Uterus (tissue), 4 donors: ENCODE results near the gene GPBAR1. TPM values are rescaled to one million over a fixed set of nuclear protein-coding genes. Genes with fewer than 3 reads are reported as not detected.

ENCODE experiments used
- DNase-seq, 2 donors: peaks; one replicate each; pipeline ENCODE4 v3.0.0-alpha.2; 2019 to 2020
- H3K27ac ChIP-seq, 2 donors: fragments of 200-600 bp; sonication (generic); 1 replicate in 1 of 2; 2 replicates in 1 of 2; pipeline ENCODE4 v1.5.1; 2016 to 2018
- H3K27me3 ChIP-seq, 2 donors: fragments of 200-600 bp; sonication (generic); one replicate each; pipeline ENCODE4 v1.5.1; 2018 to 2019; ENCODE audit warnings: control low read depth in 1 of 2
- H3K36me3 ChIP-seq, 2 donors: fragments of 200-600 bp; sonication (generic); one replicate each; pipeline ENCODE4 v1.5.1; 2019; ENCODE audit warnings: control low read depth in 1 of 2
- H3K4me1 ChIP-seq, 2 donors: fragments of 200-600 bp; sonication (generic); one replicate each; pipeline ENCODE4 v1.5.1; 2018 to 2019; ENCODE audit warnings: control low read depth in 1 of 2
- H3K4me3 ChIP-seq, 2 donors: fragments of 200-600 bp; sonication (generic); 1 replicate in 1 of 2; 2 replicates in 1 of 2; pipeline ENCODE4 v1.5.1; 2018 to 2019; ENCODE audit warnings: mild to moderate bottlenecking in 1 of 2
- H3K9me3 ChIP-seq, 2 donors: fragments of 200-600 bp; sonication (generic); one replicate each; pipeline ENCODE4 v1.5.1; 2019; ENCODE audit warnings: control low read depth in 1 of 2
- CTCF ChIP-seq, 4 experiments: fragments of 200-600 bp in 2 of 4; fragments of 450-650 bp in 2 of 4; sonication (generic) in 2 of 4; IDR thresholded peaks; one replicate each; pipeline ENCODE4 v1.5.1; 2016 to 2019; ENCODE audit warnings: antibody characterized with exemption in 4 of 4, mild to moderate bottlenecking in 2 of 4, moderate library complexity in 1 of 4
- POLR2A ChIP-seq, 2 donors: fragments of 450-650 bp; IDR thresholded peaks; one replicate each; pipeline ENCODE4 v1.6.1; 2016; ENCODE audit warnings: antibody characterized with exemption in 2 of 2, mild to moderate bottlenecking in 1 of 2, moderate library complexity in 1 of 2
- intact Hi-C: fragments of 100-400 bp; cut with DNase I; formaldehyde crosslinking; loops from one replicate; pipeline ENCODE4 v1.15.1; 2023; ENCODE audit warnings: low total_unique reads
- total RNA-seq, 4 donors: library from RNA; depleted of rRNA in 3 of 4; stranded (reverse); fragments of >200 nt in 3 of 4; gene quantifications; one replicate each; pipeline versions ENCODE4 v1.1.0 to v1.2.4, GENCODE V29; 2014 to 2023
- donor health status: DM: yes; HTN: yes; CAD: no.

The GPBAR1 gene
- total RNA-seq, 4 donors from 2014 or later: 0.29 to 1.0 (median 0.91) TPM; not detected in 1

- no peak for DNase-seq
- no peaks in the 10 kb centered on the region for H3K27me3 ChIP-seq
- TF ChIP-seq CTCF (IDR thresholded peaks at IDR 0.05) (no peak), POLR2A (IDR thresholded peaks at IDR 0.05) (no peak)
- intact Hi-C loops: no loop called here
- no peaks in the 10 kb centered on the region for H3K4me1 ChIP-seq
- no peak overlapping the region for H3K27ac ChIP-seq
- no peaks in the 10 kb centered on the region for H3K36me3 ChIP-seq
- H3K9me3 ChIP-seq: no peaks in the 10 kb centered on the region
- H3K4me3 ChIP-seq: no peak overlapping the region
These were observed 8.1 kb upstream of the GPBAR1 start for GRCh38 chr2:218252509-218253231.

- no peak overlapping the region for H3K27ac ChIP-seq
- no peaks in the 10 kb centered on the region for H3K27me3 ChIP-seq
- TF ChIP-seq CTCF (IDR thresholded peaks at IDR 0.05): no peak
- no peaks in the 10 kb centered on the region for H3K4me1 ChIP-seq
- no peak for DNase-seq
- H3K9me3 ChIP-seq: no peaks in the 10 kb centered on the region
- H3K4me3 ChIP-seq: no peak overlapping the region
- H3K36me3 ChIP-seq: no peaks in the 10 kb centered on the region
- intact Hi-C loops: no loop called here
These were observed 7.6 kb upstream of the GPBAR1 start for GRCh38 chr2:218253232-218253625.

GRCh38 chr2:218255446-218255845 is 5.4 kb upstream of the GPBAR1 start:
- no peak for TF ChIP-seq POLR2A (IDR thresholded peaks at IDR 0.05)
- TF ChIP-seq CTCF (IDR thresholded peaks at IDR 0.05): no peak

GRCh38 chr2:218256612-218257350 is 4.0 kb upstream of the GPBAR1 start:
- no peak overlapping the region for H3K27ac ChIP-seq
- H3K4me1 ChIP-seq: peaks cover 4 to 7% of the 10 kb centered on the region in 2 donors
- no peaks in the 10 kb centered on the region for H3K36me3 ChIP-seq
- no peak for DNase-seq
- intact Hi-C loops: no loop called here
- H3K4me3 ChIP-seq: no peak overlapping the region
- H3K27me3 ChIP-seq: no peaks in the 10 kb centered on the region
- TF ChIP-seq POLR2A (IDR thresholded peaks at IDR 0.05): no peak
- no peaks in the 10 kb centered on the region for H3K9me3 ChIP-seq

More at GRCh38 chr2:218255446-218255845, 5.4 kb upstream of the GPBAR1 start:
- peaks cover 4 to 7% of the 10 kb centered on the region in 2 donors for H3K4me1 ChIP-seq
- H3K27ac ChIP-seq: no peak overlapping the region
- no peaks in the 10 kb centered on the region for H3K36me3 ChIP-seq
- H3K9me3 ChIP-seq: no peaks in the 10 kb centered on the region
- H3K27me3 ChIP-seq: no peaks in the 10 kb centered on the region
- H3K4me3 ChIP-seq: no peak overlapping the region
- intact Hi-C loops: no loop called here
- no peak for DNase-seq

GRCh38 chr2:218257390-218257981 is 3.3 kb upstream of the GPBAR1 start:
- no peak for DNase-seq
- no peaks in the 10 kb centered on the region for H3K27me3 ChIP-seq
- intact Hi-C loops: no loop called here
- H3K9me3 ChIP-seq: no peaks in the 10 kb centered on the region
- peak overlapping the region in 1 of 2 donors; percentile 41 for H3K27ac ChIP-seq
- H3K4me3 ChIP-seq: no peak overlapping the region
- peaks cover 4 to 7% of the 10 kb centered on the region in 2 donors for H3K4me1 ChIP-seq
- H3K36me3 ChIP-seq: no peaks in the 10 kb centered on the region
- TF ChIP-seq CTCF (IDR thresholded peaks at IDR 0.05) (peak in 1 of 4 experiments; percentile 11), POLR2A (IDR thresholded peaks at IDR 0.05) (no peak)
